ENCODE measurements around the gene OSBPL1A. TPM values are rescaled to one million over a fixed set of nuclear protein-coding genes. Genes with fewer than 3 reads are reported as not detected.
A peak's percentile ranks its signal among the peaks of the same experiment; 100 is the strongest.
"Not testable (repeated sequence)": the region's sequence is repeated elsewhere in the genome, so short reads cannot be mapped to it uniquely, and the experiment has no call there.

OSBPL1A gene
- polyA plus RNA-seq, 1 of the 3 experiments (the other 2 are of a cell fraction): 21.3 TPM

GRCh38 chr18:24359787-24360530 lies 37.7 kb downstream of the OSBPL1A start:
- POLR2A ChIA-PET, H3K9ac ChIP-seq: not testable (repeated sequence)

GRCh38 chr18:24354278-24354677 lies 43.3 kb downstream of the OSBPL1A start:
- ChIA-PET POLR2A (interaction anchor here (1.0 kb wide), 1 partner anchor 13 kb away, joined by 3 read pairs; no protein-coding TSS in a partner anchor), CTCF (interaction anchor here (1.0 to 1.5 kb wide), 2 partner anchors 22 to 135 kb away, joined by 5 to 6 read pairs; no protein-coding TSS in a partner anchor)
- Histone ChIP-seq H3K9ac (no peak overlapping the region), H4K20me1 (ENCODE audit: insufficient read depth) (no peaks in the 10 kb centered on the region), H3K27me3 (ENCODE audit: insufficient read depth) (no peaks in the 10 kb centered on the region), H3K4me3 (ENCODE audit: low read depth in 2 of 2, low read length in 1 of 2) (no peak overlapping the region), H3K36me3 (replicated peaks in 1 of 2; ENCODE audit: control insufficient read depth in 1 of 2, insufficient read depth in 2 of 2, low read length in 1 of 2) (no peaks in the 10 kb centered on the region), H3K9me2 (no peaks in the 10 kb centered on the region), H3K27ac (ENCODE audit: low read depth in 2 of 2, low read length in 1 of 2) (no peak overlapping the region), H2AFZ (ENCODE audit: low read depth) (no peak overlapping the region), H3K4me2 (no peak overlapping the region), H3K4me1 (ENCODE audit: control insufficient read depth in 1 of 2, insufficient read depth in 2 of 2, low read depth in 1 of 2, low read length in 1 of 2) (no peaks in the 10 kb centered on the region), H3K79me2 (ENCODE audit: insufficient read depth) (no peaks in the 10 kb centered on the region), H3K9me3 (no peaks in the 10 kb centered on the region), H3F3A (replicated peaks; ENCODE audit: insufficient read depth) (no peaks in the 10 kb centered on the region)
- WGBS (ENCODE audit: low lambda C conversion rate): 82% methylated on average over 6 of the region's 6 CpGs
- no peak for TF ChIP-seq YY1 (IDR thresholded peaks at IDR 0.05; ENCODE audit: low read depth)
- no peak for TF ChIP-seq MAX (IDR thresholded peaks at IDR 0.05; ENCODE audit: low read depth)
- no peak for TF ChIP-seq PBX3 (IDR thresholded peaks at IDR 0.05)
- no peak for TF ChIP-seq FOXJ3 (CRISPR knock-in tag; IDR thresholded peaks at IDR 0.05)
- no peak for TF ChIP-seq EZH2phosphoT487 (IDR thresholded peaks at IDR 0.05; ENCODE audit: borderline replicate concordance, low read depth)
- TF ChIP-seq GATA2 (CRISPR knock-in tag; IDR thresholded peaks at IDR 0.05): no peak
- TF ChIP-seq SIN3A (IDR thresholded peaks at IDR 0.05; ENCODE audit: borderline replicate concordance, low read depth, low read length): no peak
- no peak for DNase-seq

More at GRCh38 chr18:24359787-24360530, 37.7 kb downstream of the OSBPL1A start:
- H4K20me1 ChIP-seq (ENCODE audit: insufficient read depth); H3K9me2 ChIP-seq; H3K36me3 ChIP-seq (replicated peaks in 1 of 2; ENCODE audit: control insufficient read depth in 1 of 2, insufficient read depth in 2 of 2, low read length in 1 of 2); H3F3A ChIP-seq (replicated peaks; ENCODE audit: insufficient read depth); H3K4me1 ChIP-seq (ENCODE audit: control insufficient read depth in 1 of 2, insufficient read depth in 2 of 2, low read depth in 1 of 2, low read length in 1 of 2); H3K4me3 ChIP-seq (ENCODE audit: low read depth in 2 of 2, low read length in 1 of 2); H3K27ac ChIP-seq (ENCODE audit: low read depth in 2 of 2, low read length in 1 of 2); H3K4me2 ChIP-seq; H3K9me3 ChIP-seq; H3K27me3 ChIP-seq (ENCODE audit: insufficient read depth); H3K79me2 ChIP-seq (ENCODE audit: insufficient read depth): not testable (repeated sequence)
- CTCF ChIA-PET: interaction anchor here (0.6 to 7.8 kb wide), 42 partner anchors 9 to 781 kb away, joined by 3 to 171 read pairs (median 4); partner anchors contain the start of gene OSBPL1A
- peak overlapping the region; percentile 49; the same call in 1 of the 2 replicates for H2AFZ ChIP-seq (ENCODE audit: low read depth)
- TF ChIP-seq CTCF (IDR thresholded peaks at IDR 0.05): peak; percentile 83
- peak; percentile 88 for TF ChIP-seq RAD21 (IDR thresholded peaks at IDR 0.05; ENCODE audit: low read length)
- peak; percentile 59 for TF ChIP-seq SMC3 (IDR thresholded peaks at IDR 0.05; ENCODE audit: low read depth, low read length)
- DNase-seq: peak; percentile 47
- WGBS (ENCODE audit: low lambda C conversion rate): 51% methylated on average over 9 of the region's 9 CpGs

Data from SK-N-SH (cell line).